K562 (cell line): ENCODE measurements around the gene FRMPD4. TPM values are rescaled to one million over a fixed set of nuclear protein-coding genes. Genes with fewer than 3 reads are reported as not detected.

Experiments
- ATAC-seq: fragments of 200-7000 bp; cut with Tn5 transposase; 3 replicates; pipeline ENCODE4 v1.9.1; 2020; ENCODE audit warnings: moderate library complexity
- BruUV-seq: library from RNA; stranded (reverse); fragments of 400-500 nt; replicated peaks from 2 replicates; lab custom pipeline; 2021; lab: Mats Ljungman, UMichigan
- CTCF ChIA-PET: fragments of 300-600 bp; formaldehyde crosslinking; extraction: SDS; loops from one replicate; lab custom pipeline; 2021; ENCODE audit warnings: low intra/inter-chr PET ratio; lab: Yijun Ruan, JAX
- POLR2A ChIA-PET: fragments of 300-600, 350-650 bp; sonication (Branson Sonifier 250); formaldehyde crosslinking; extraction: SDS; loops from one replicate; lab custom pipeline; 2021; ENCODE audit warnings: antibody characterized with exemption, inconsistent platforms; lab: Yijun Ruan, JAX
- DNase-seq, 4 experiments: peaks; one replicate each; pipeline versions ENCODE4 v3.0.0 to v3.0.0-alpha.2; 2011 to 2018; ENCODE audit warnings: low spot score in 3 of 4, mixed read lengths in 3 of 4; ENCODE audit errors: extremely low read depth in 1 of 4
- FAIRE-seq: peaks from 2 replicates; lab custom pipeline; 2011; peaks lifted over from hg19 to GRCh38; lab: Jason Lieb, UNC
- H2AFZ ChIP-seq: 2 replicates; pipeline ENCODE4 v1.6.0; 2011; ENCODE audit warnings: low read depth, low read length, control low read depth, inconsistent platforms
- H3K27ac ChIP-seq: fragments of 200-600 bp; 3 replicates; pipeline ENCODE4 v1.8.0; 2011; ENCODE audit warnings: low read depth, mild to moderate bottlenecking, control low read depth, inconsistent platforms, low read length, moderate library complexity, mixed read lengths; ENCODE audit errors: extremely low read depth
- H3K27me3 ChIP-seq, 2 experiments: fragments of 300-600 bp in 1 of 2; 2 replicates in 1 of 2; 3 replicates in 1 of 2; pipeline versions ENCODE4 v1.6.0 to v1.8.0; 2011; ENCODE audit warnings: inconsistent platforms in 2 of 2, low read length in 2 of 2, mild to moderate bottlenecking in 1 of 2, mixed read lengths in 1 of 2, moderate library complexity in 1 of 2; ENCODE audit not compliant: control insufficient read depth in 2 of 2, insufficient read depth in 2 of 2
- H3K36me3 ChIP-seq: fragments of 300-600 bp; 3 replicates; pipeline ENCODE4 v1.8.0; 2011; ENCODE audit warnings: mild to moderate bottlenecking, low read length, inconsistent platforms; ENCODE audit not compliant: control insufficient read depth, insufficient read depth
- H3K4me1 ChIP-seq, 2 experiments: fragments of 200-600 bp in 1 of 2; replicated peaks in 1 of 2; 2 replicates in 1 of 2; 3 replicates in 1 of 2; pipeline versions ENCODE4 v1.5.1 to v1.8.0; 2011; ENCODE audit warnings: inconsistent platforms in 2 of 2, low read length in 2 of 2, mild to moderate bottlenecking in 1 of 2, mixed read lengths in 1 of 2, moderate library complexity in 1 of 2; ENCODE audit not compliant: control insufficient read depth in 2 of 2, insufficient read depth in 2 of 2
- H3K4me2 ChIP-seq: 2 replicates; pipeline ENCODE4 v1.6.1; 2011; ENCODE audit warnings: low read length, control low read depth, inconsistent platforms, mixed read lengths; ENCODE audit not compliant: insufficient read depth
- H3K4me3 ChIP-seq: fragments of 200-600 bp; sonication (generic), shearing (Covaris generic); 2 replicates; pipeline ENCODE4 v1.5.1; 2016; ENCODE audit warnings: control low read depth, inconsistent platforms
- H3K79me2 ChIP-seq: fragments of 200-600 bp; 3 replicates; pipeline ENCODE4 v1.8.0; 2011; ENCODE audit warnings: low read length, inconsistent platforms; ENCODE audit not compliant: control insufficient read depth, insufficient read depth
- H3K9ac ChIP-seq, 2 experiments: 2 replicates each; pipeline versions ENCODE4 v1.6.0 to v1.6.1; 2011; ENCODE audit warnings: low read depth in 2 of 2, low read length in 2 of 2, control low read depth in 1 of 2, inconsistent platforms in 1 of 2, mild to moderate bottlenecking in 1 of 2, mixed read lengths in 1 of 2; ENCODE audit not compliant: insufficient read depth in 1 of 2
- H3K9me1 ChIP-seq: one replicate; pipeline ENCODE4 v1.6.0; 2011; ENCODE audit warnings: inconsistent platforms, mild to moderate bottlenecking, low read length, moderate library complexity; ENCODE audit not compliant: control insufficient read depth, insufficient read depth
- H3K9me3 ChIP-seq: replicated peaks from 2 replicates; pipeline ENCODE4 v1.5.1; 2011; ENCODE audit warnings: low read depth, low read length, inconsistent platforms; ENCODE audit not compliant: control insufficient read depth, insufficient read depth
- H4K20me1 ChIP-seq: replicated peaks from 2 replicates; pipeline ENCODE4 v1.6.1; 2011; ENCODE audit warnings: low read length, inconsistent platforms, mixed read lengths; ENCODE audit not compliant: control insufficient read depth, insufficient read depth
- CTCF ChIP-seq, 3 experiments: IDR thresholded peaks in 2 of 3; conservative IDR thresholded peaks in 1 of 3; 2 replicates each; pipeline ENCODE4 v1.5.1; 2011 to 2012; ENCODE audit warnings: low read length in 3 of 3, mild to moderate bottlenecking in 3 of 3, control low read depth in 2 of 3, improper control_type of control experiment in 1 of 3, inconsistent platforms in 1 of 3, low read depth in 1 of 3, mixed read lengths in 1 of 3, moderate library complexity in 1 of 3; ENCODE audit not compliant: insufficient read depth in 2 of 3
- IFI16 ChIP-seq: fragments of 250-450 bp; sonication (Bioruptor Pico); IDR thresholded peaks from 2 replicates; pipeline ENCODE4 v2.1.2; 2022; ENCODE audit warnings: mild to moderate bottlenecking, inconsistent platforms
- RAD21 ChIP-seq, 2 experiments: fragments of 250-450 bp in 1 of 2; fragments of 450-650 bp in 1 of 2; sonication (Bioruptor Pico) in 1 of 2; formaldehyde crosslinking in 1 of 2; IDR thresholded peaks in 1 of 2; conservative IDR thresholded peaks in 1 of 2; 2 replicates each; pipeline versions ENCODE4 v1.4.0 to v1.8.0; 2020 to 2022; ENCODE audit warnings: mild to moderate bottlenecking in 2 of 2, moderate library complexity in 1 of 2
- WGBS: fragments of 100-300 bp; shearing (Covaris generic); methylation state at CpG from one replicate; pipeline ENCODE4 v1.1.6; 2016; ENCODE audit warnings: low coverage, mixed read lengths; ENCODE audit not compliant: insufficient coverage; ENCODE audit errors: missing lambda C conversion rate; 5-methylcytosine and 5-hydroxymethylcytosine counted together
- in situ Hi-C: fragments of 300-500 bp; cut with MboI; formaldehyde crosslinking; loops from 4 replicates; pipeline ENCODE4 v1.15.0; 2018; ENCODE audit warnings: inconsistent platforms, mixed read lengths
- intact Hi-C: fragments of 100-400 bp; cut with micrococcal nuclease; formaldehyde crosslinking; loops from 2 replicates; pipeline ENCODE4 v1.14.2; 2022
- polyA plus RNA-seq, 8 experiments: library from polyadenylated mRNA; depleted of rRNA in 4 of 8; stranded (reverse) in 5 of 8; unstranded in 3 of 8; fragments of >200 nt; fragmentation: Nextera tagmentation in 2 of 8; fragmentation: Illumina TruSeq in 1 of 8; extraction: Ambion mirVana in 2 of 8; extraction: Trizol in 1 of 8; gene quantifications; 2 replicates each; pipeline versions ENCODE4 v1.2.1 to v1.2.3, GENCODE V29; 2011 to 2014; ENCODE audit warnings: inconsistent platforms in 1 of 8, missing spikeins in 1 of 8
- total RNA-seq, 7 experiments: library from RNA; depleted of rRNA in 6 of 7; stranded (reverse); fragments of >200 nt in 6 of 7; fragmentation: Illumina TruSeq in 2 of 7; extraction: Trizol in 2 of 7; gene quantifications; 2 replicates each; pipeline versions ENCODE4 v1.2.1 to v1.2.3, GENCODE V29; 2011 to 2021; ENCODE audit warnings: low replicate concordance in 1 of 7

The FRMPD4 gene
- total and polyA plus RNA-seq, 9 of the 15 experiments (the other 6 are each of a cell fraction or from before 2014, with no cell fraction given), result not detected

GRCh38 chrX:12567857-12568256 lies 429.6 kb downstream of the FRMPD4 start:
- Histone ChIP-seq H3K9ac (no peak overlapping the region), H3K4me1 (no peaks in the 10 kb centered on the region), H3K79me2 (no peaks in the 10 kb centered on the region), H3K4me2 (no peak overlapping the region), H3K9me1 (no peaks in the 10 kb centered on the region), H3K4me3 (no peak overlapping the region), H2AFZ (no peak overlapping the region), H3K36me3 (no peaks in the 10 kb centered on the region), H3K27me3 (no peaks in the 10 kb centered on the region), H3K27ac (no peak overlapping the region), H4K20me1 (no peaks in the 10 kb centered on the region), H3K9me3 (no peaks in the 10 kb centered on the region)
- ChIA-PET CTCF (no interaction called here), POLR2A (no interaction called here)
- in situ Hi-C loops (no loop called here), intact Hi-C loops (no loop called here)
- peak; percentile 44 for FAIRE-seq
- no TSS peak for BruUV-seq
- peak in 1 of 4 experiments; percentile 2 for DNase-seq
- ATAC-seq, result no peak
- WGBS, result 0% methylated on average over 1 of the region's 2 CpGs
- peak in 1 of 2 experiments; percentile 28; a peak in 2 of 4 replicates for TF ChIP-seq RAD21 (CRISPR knock-in tag; conservative IDR thresholded peaks at IDR 0.05 in 1 of 2, IDR thresholded peaks at IDR 0.05 in 1 of 2)
- no peak for TF ChIP-seq IFI16 (CRISPR knock-in tag)
- TF ChIP-seq CTCF (IDR thresholded peaks at IDR 0.05 in 2 of 3, conservative IDR thresholded peaks at IDR 0.05 in 1 of 3; ENCODE audit: insufficient read depth in 2 of 3, low read depth in 1 of 3, low read length in 3 of 3), result peak; percentile 24 to 46 (median 35); a peak in 2 of 6 replicates
